ENCODE data around the gene MTURN.

The MTURN gene

DNA sequence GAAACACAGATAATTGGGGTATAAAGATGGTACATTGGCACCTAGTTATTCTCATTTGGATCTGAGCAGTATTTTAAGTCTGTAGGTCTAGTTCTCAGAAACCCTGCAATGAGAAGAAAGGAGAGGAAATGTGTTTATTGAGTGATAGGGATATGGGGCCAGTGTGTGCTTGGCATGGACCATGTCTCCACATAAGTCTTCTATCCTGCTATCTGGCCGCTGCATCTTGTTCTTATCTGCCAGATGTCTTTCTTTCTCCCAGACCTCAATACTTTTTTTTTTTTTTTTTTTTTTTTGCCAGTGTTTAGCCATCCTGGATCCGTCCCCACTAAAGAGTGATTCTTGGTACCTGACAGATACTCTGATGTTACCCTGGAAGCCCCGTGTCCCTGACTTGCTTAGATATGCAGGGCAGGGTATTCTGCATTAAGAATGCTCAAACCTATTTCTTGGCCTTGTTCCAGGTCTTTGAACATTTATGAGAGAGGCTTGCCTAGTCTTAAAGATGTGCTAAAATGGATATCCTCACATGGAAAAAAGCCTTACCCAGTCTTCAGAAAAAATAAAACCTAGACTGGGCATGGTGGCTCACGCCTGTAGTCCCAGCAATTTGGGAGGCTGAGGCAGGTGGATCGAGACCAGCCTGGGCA is 10.0 kb downstream of the MTURN start:
- no peak overlapping the region for H2BK15ac ChIP-seq (ENCODE audit: low read depth, poor library complexity, severe bottlenecking)
- peaks cover 4% of the 10 kb centered on the region for H3K4me1 ChIP-seq (ENCODE audit: control insufficient read depth, insufficient read depth, low read depth, low read length)
- no peak overlapping the region for H3K4me2 ChIP-seq (ENCODE audit: low read length, poor library complexity, severe bottlenecking)
- DNase-seq = no peak
- H4K8ac ChIP-seq (ENCODE audit: low read length) = no peak overlapping the region
- no peak overlapping the region for H2BK120ac ChIP-seq (ENCODE audit: low read depth, low read length)
- H3K27ac ChIP-seq (ENCODE audit: low read length, poor library complexity, severe bottlenecking) = no peak overlapping the region
- H4K91ac ChIP-seq (ENCODE audit: low read length) = no peak overlapping the region
- no peak overlapping the region for H3K23ac ChIP-seq (ENCODE audit: low read length in 2 of 2)
- no peak overlapping the region for H3K14ac ChIP-seq (ENCODE audit: low read length in 2 of 2)
- peaks cover 11% of the 10 kb centered on the region for H3K79me1 ChIP-seq (replicated peaks; ENCODE audit: low read length, poor library complexity, severe bottlenecking)
- no peaks in the 10 kb centered on the region for H3K9me3 ChIP-seq (ENCODE audit: control insufficient read depth, low read length)
- H2BK12ac ChIP-seq (ENCODE audit: low read length in 2 of 2) = no peak overlapping the region
- no peak overlapping the region for H2BK5ac ChIP-seq (ENCODE audit: low read depth, low read length, poor library complexity, severe bottlenecking)
- H3K4ac ChIP-seq (ENCODE audit: low read depth in 1 of 2, low read length in 2 of 2) = no peak overlapping the region
- no peaks in the 10 kb centered on the region for H3K27me3 ChIP-seq (ENCODE audit: control insufficient read depth in 1 of 2, insufficient read depth in 1 of 2, low read length in 2 of 2)
- H2AK5ac ChIP-seq (ENCODE audit: low read length, severe bottlenecking) = no peak overlapping the region
- peaks cover 3 to 14% of the 10 kb centered on the region in 2 experiments for H3K36me3 ChIP-seq (ENCODE audit: control insufficient read depth in 1 of 2, insufficient read depth in 2 of 2, low read depth in 1 of 2, low read length in 2 of 2)
- H2AFZ ChIP-seq (ENCODE audit: low read depth, low read length) = no peak overlapping the region
- WGBS = 87% methylated on average over 5 of the region's 5 CpGs
- H3K4me3 ChIP-seq (ENCODE audit: insufficient read depth in 1 of 2, low read depth in 1 of 2, low read length in 2 of 2) = no peak overlapping the region
- H3K9ac ChIP-seq (ENCODE audit: low read length) = no peak overlapping the region
- no peak overlapping the region for H3K18ac ChIP-seq (ENCODE audit: low read depth in 1 of 2, low read length in 2 of 2)

DNA sequence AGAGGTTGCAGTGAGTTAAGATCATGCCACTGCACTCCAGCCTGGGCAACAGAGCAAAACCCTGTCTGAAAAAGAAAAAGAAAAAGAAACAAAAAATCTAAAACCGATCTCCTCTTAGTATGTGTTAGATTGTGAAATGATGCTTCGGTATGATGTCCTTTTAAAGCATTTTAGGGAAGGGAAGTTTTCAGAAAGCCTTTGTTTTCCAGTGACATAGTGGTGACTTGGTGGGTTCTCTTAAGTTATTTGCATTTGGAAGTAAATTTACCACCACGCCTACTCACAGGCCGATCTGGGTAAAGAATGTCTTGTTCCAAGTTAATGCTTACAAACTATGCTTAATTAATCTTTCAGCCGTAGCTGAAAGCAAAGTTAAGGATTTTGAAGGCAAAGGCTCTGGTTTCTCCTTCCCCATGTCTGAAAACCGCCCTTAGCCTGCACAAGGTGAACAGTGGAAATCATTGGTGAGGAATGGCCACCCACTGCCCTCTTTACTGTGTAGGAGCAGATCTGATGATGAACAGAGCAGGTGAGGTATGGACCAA is 10.7 kb downstream of the MTURN start:
- H2BK5ac ChIP-seq (ENCODE audit: low read depth, low read length, poor library complexity, severe bottlenecking) = no peak overlapping the region
- no peak overlapping the region for H3K14ac ChIP-seq (ENCODE audit: low read length in 2 of 2)
- H2AK5ac ChIP-seq (ENCODE audit: low read length, severe bottlenecking) = no peak overlapping the region
- H3K27me3 ChIP-seq (ENCODE audit: control insufficient read depth in 1 of 2, insufficient read depth in 1 of 2, low read length in 2 of 2) = no peaks in the 10 kb centered on the region
- DNase-seq = no peak
- no peak overlapping the region for H2AFZ ChIP-seq (ENCODE audit: low read depth, low read length)
- WGBS = 94% methylated on average over 6 of the region's 6 CpGs
- no peak overlapping the region for H3K4me2 ChIP-seq (ENCODE audit: low read length, poor library complexity, severe bottlenecking)
- no peak overlapping the region for H3K4me3 ChIP-seq (ENCODE audit: insufficient read depth in 1 of 2, low read depth in 1 of 2, low read length in 2 of 2)
- H3K23ac ChIP-seq (ENCODE audit: low read length in 2 of 2) = no peak overlapping the region
- no peaks in the 10 kb centered on the region for H3K9me3 ChIP-seq (ENCODE audit: control insufficient read depth, low read length)
- H4K8ac ChIP-seq (ENCODE audit: low read length) = no peak overlapping the region
- H3K9ac ChIP-seq (ENCODE audit: low read length) = no peak overlapping the region
- H2BK120ac ChIP-seq (ENCODE audit: low read depth, low read length) = no peak overlapping the region
- no peak overlapping the region for H2BK12ac ChIP-seq (ENCODE audit: low read length in 2 of 2)
- no peak overlapping the region for H3K4ac ChIP-seq (ENCODE audit: low read depth in 1 of 2, low read length in 2 of 2)
- H3K18ac ChIP-seq (ENCODE audit: low read depth in 1 of 2, low read length in 2 of 2) = no peak overlapping the region
- H3K4me1 ChIP-seq (ENCODE audit: control insufficient read depth, insufficient read depth, low read depth, low read length) = peaks cover 4% of the 10 kb centered on the region
- no peak overlapping the region for H3K27ac ChIP-seq (ENCODE audit: low read length, poor library complexity, severe bottlenecking)
- no peak overlapping the region for H2BK15ac ChIP-seq (ENCODE audit: low read depth, poor library complexity, severe bottlenecking)
- H3K79me1 ChIP-seq (replicated peaks; ENCODE audit: low read length, poor library complexity, severe bottlenecking) = peaks cover 13% of the 10 kb centered on the region
- H4K91ac ChIP-seq (ENCODE audit: low read length) = no peak overlapping the region
- H3K36me3 ChIP-seq (ENCODE audit: control insufficient read depth in 1 of 2, insufficient read depth in 2 of 2, low read depth in 1 of 2, low read length in 2 of 2) = peaks cover 3 to 20% of the 10 kb centered on the region in 2 experiments

DNA sequence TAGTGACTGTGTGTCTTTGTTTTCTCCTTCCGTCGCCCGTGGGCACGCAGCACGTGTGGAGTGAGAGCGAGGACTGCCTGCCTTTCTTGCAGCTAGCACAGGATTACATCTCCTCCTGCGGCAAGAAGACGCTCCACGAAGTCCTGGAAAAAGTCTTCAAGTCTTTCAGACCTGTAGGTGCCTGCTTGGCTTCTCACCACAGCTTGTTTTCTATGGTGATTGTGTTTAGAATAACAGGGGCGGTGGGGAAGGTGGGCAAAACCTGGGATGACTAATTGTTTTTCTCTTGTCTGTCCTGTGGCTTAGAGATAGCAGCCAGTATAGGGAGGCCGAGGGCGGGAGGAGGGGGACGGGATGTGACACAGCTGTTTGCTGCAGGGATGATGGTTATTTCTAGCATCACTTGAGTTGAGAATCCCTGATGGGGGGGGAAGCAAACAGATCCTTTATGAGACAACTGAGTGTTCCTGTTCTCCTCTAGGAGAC is 11.4 kb downstream of the MTURN start:
- no peak overlapping the region for H3K4me2 ChIP-seq (ENCODE audit: low read length, poor library complexity, severe bottlenecking)
- WGBS = 80% methylated on average over 13 of the region's 13 CpGs
- H3K9me3 ChIP-seq (ENCODE audit: control insufficient read depth, low read length) = no peaks in the 10 kb centered on the region
- H4K8ac ChIP-seq (ENCODE audit: low read length) = no peak overlapping the region
- H2BK120ac ChIP-seq (ENCODE audit: low read depth, low read length) = no peak overlapping the region
- H2AK5ac ChIP-seq (ENCODE audit: low read length, severe bottlenecking) = no peak overlapping the region
- H3K18ac ChIP-seq (ENCODE audit: low read depth in 1 of 2, low read length in 2 of 2) = no peak overlapping the region
- peak; percentile 25 for DNase-seq
- H3K14ac ChIP-seq (ENCODE audit: low read length in 2 of 2) = no peak overlapping the region
- H2BK12ac ChIP-seq (ENCODE audit: low read length in 2 of 2) = no peak overlapping the region
- no peak overlapping the region for H3K4me3 ChIP-seq (ENCODE audit: insufficient read depth in 1 of 2, low read depth in 1 of 2, low read length in 2 of 2)
- H2AFZ ChIP-seq (ENCODE audit: low read depth, low read length) = no peak overlapping the region
- H3K36me3 ChIP-seq (ENCODE audit: control insufficient read depth in 1 of 2, insufficient read depth in 2 of 2, low read depth in 1 of 2, low read length in 2 of 2) = peaks cover 3 to 26% of the 10 kb centered on the region in 2 experiments
- H2BK5ac ChIP-seq (ENCODE audit: low read depth, low read length, poor library complexity, severe bottlenecking) = no peak overlapping the region
- peaks cover 13% of the 10 kb centered on the region for H3K79me1 ChIP-seq (replicated peaks; ENCODE audit: low read length, poor library complexity, severe bottlenecking)
- H3K27me3 ChIP-seq (ENCODE audit: control insufficient read depth in 1 of 2, insufficient read depth in 1 of 2, low read length in 2 of 2) = no peaks in the 10 kb centered on the region
- no peak overlapping the region for H2BK15ac ChIP-seq (ENCODE audit: low read depth, poor library complexity, severe bottlenecking)
- no peak overlapping the region for H3K9ac ChIP-seq (ENCODE audit: low read length)
- H3K23ac ChIP-seq (ENCODE audit: low read length in 2 of 2) = no peak overlapping the region
- no peak overlapping the region for H3K4ac ChIP-seq (ENCODE audit: low read depth in 1 of 2, low read length in 2 of 2)
- H3K4me1 ChIP-seq (ENCODE audit: control insufficient read depth, insufficient read depth, low read depth, low read length) = peaks cover 4% of the 10 kb centered on the region
- H4K91ac ChIP-seq (ENCODE audit: low read length) = no peak overlapping the region
- no peak overlapping the region for H3K27ac ChIP-seq (ENCODE audit: low read length, poor library complexity, severe bottlenecking)

DNA sequence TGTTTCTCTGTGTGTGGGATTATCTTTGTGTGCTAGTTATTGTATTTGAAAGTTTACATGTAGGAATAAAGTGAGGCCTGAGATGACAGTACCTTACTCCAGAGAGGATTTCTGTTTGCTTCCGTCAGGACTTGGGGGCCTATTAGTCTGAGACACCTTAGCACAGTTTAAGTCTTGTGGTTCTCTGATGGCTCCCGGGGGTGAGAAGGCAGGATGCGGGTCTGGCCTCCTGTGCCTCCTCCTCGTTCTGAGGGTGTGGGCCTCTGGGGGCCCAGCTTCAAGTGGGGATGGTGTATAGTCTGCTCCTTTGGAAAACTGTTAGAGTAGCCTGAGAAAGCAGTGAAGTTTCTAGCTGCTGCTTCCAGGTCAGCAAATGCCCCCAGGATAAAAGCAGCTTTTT is 12.4 kb downstream of the MTURN start:
- Histone ChIP-seq H4K91ac (ENCODE audit: low read length) (no peak overlapping the region), H3K9me3 (ENCODE audit: control insufficient read depth, low read length) (no peaks in the 10 kb centered on the region), H2AK5ac (ENCODE audit: low read length, severe bottlenecking) (no peak overlapping the region), H3K79me1 (replicated peaks; ENCODE audit: low read length, poor library complexity, severe bottlenecking) (peaks cover 8% of the 10 kb centered on the region), H3K18ac (ENCODE audit: low read depth in 1 of 2, low read length in 2 of 2) (no peak overlapping the region), H3K23ac (ENCODE audit: low read length in 2 of 2) (no peak overlapping the region), H3K27me3 (ENCODE audit: control insufficient read depth in 1 of 2, insufficient read depth in 1 of 2, low read length in 2 of 2) (no peaks in the 10 kb centered on the region), H3K4ac (ENCODE audit: low read depth in 1 of 2, low read length in 2 of 2) (no peak overlapping the region), H3K4me3 (ENCODE audit: insufficient read depth in 1 of 2, low read depth in 1 of 2, low read length in 2 of 2) (no peak overlapping the region), H3K4me2 (ENCODE audit: low read length, poor library complexity, severe bottlenecking) (no peak overlapping the region), H3K9ac (ENCODE audit: low read length) (peak overlapping the region; percentile 24), H3K4me1 (ENCODE audit: control insufficient read depth, insufficient read depth, low read depth, low read length) (peaks cover 4% of the 10 kb centered on the region), H4K8ac (ENCODE audit: low read length) (no peak overlapping the region), H2AFZ (ENCODE audit: low read depth, low read length) (no peak overlapping the region), H3K27ac (ENCODE audit: low read length, poor library complexity, severe bottlenecking) (no peak overlapping the region), H3K36me3 (ENCODE audit: control insufficient read depth in 1 of 2, insufficient read depth in 2 of 2, low read depth in 1 of 2, low read length in 2 of 2) (peaks cover 3 to 36% of the 10 kb centered on the region in 2 experiments), H2BK15ac (ENCODE audit: low read depth, poor library complexity, severe bottlenecking) (no peak overlapping the region), H2BK120ac (ENCODE audit: low read depth, low read length) (no peak overlapping the region), H2BK12ac (ENCODE audit: low read length in 2 of 2) (no peak overlapping the region), H3K14ac (ENCODE audit: low read length in 2 of 2) (no peak overlapping the region), H2BK5ac (ENCODE audit: low read depth, low read length, poor library complexity, severe bottlenecking) (no peak overlapping the region)
- WGBS = 80% methylated on average over 4 of the region's 4 CpGs
- no peak for DNase-seq

All from mesenchymal stem cell (in vitro differentiated cells and primary cell).